ENCODE data around the gene RRP8.

- TF ChIP-seq EZH2 (IDR thresholded peaks at IDR 0.05), result no peak
- no peak for TF ChIP-seq POLR2AphosphoS5 (IDR thresholded peaks at IDR 0.05; ENCODE audit: borderline replicate concordance, low read depth, low read length)
- TF ChIP-seq FOXP2 (optimal IDR thresholded peaks at IDR 0.05; ENCODE audit: control extremely low read depth, extremely low read length, insufficient read depth), result no peak
Measured at GRCh38 chr11:6574816-6575715, 28.4 kb downstream of the RRP8 start.
